HepG2 (cell line): ENCODE results near the gene MVP. TPM values are rescaled to one million over a fixed set of nuclear protein-coding genes. Genes with fewer than 3 reads are reported as not detected.

Experiments
- EZH2 ChIP-seq: conservative IDR thresholded peaks from 2 replicates; pipeline ENCODE4 v1.6.1; 2012; ENCODE audit warnings: mild to moderate bottlenecking, low read depth, low read length, moderate library complexity
- FOXP1 ChIP-seq, 2 experiments: fragments of 450-650 bp in 1 of 2; IDR thresholded peaks; 2 replicates each; pipeline ENCODE4 v1.6.1; 2017 to 2018; ENCODE audit warnings: antibody characterized with exemption in 1 of 2
- HOXA9 ChIP-seq: sonication (generic); formaldehyde crosslinking; IDR thresholded peaks from 2 replicates; pipeline ENCODE4 v1.8.1; 2022; ENCODE audit warnings: missing genetic modification reagents, mild to moderate bottlenecking, moderate library complexity, borderline replicate concordance
- JDP2 ChIP-seq: sonication (generic); formaldehyde crosslinking; IDR thresholded peaks from 2 replicates; pipeline ENCODE4 v1.8.1; 2022; ENCODE audit warnings: missing genetic modification reagents, borderline replicate concordance
- KAT8 ChIP-seq: IDR thresholded peaks from 2 replicates; pipeline ENCODE4 v1.6.1; 2016; ENCODE audit warnings: missing genetic modification reagents, missing compliant biosample characterization
- KLF12 ChIP-seq: sonication (generic); formaldehyde crosslinking; IDR thresholded peaks from 2 replicates; pipeline ENCODE4 v1.4.0; 2020; ENCODE audit warnings: missing genetic modification reagents, borderline replicate concordance
- MIER2 ChIP-seq: IDR thresholded peaks from 2 replicates; pipeline ENCODE4 v1.6.1; 2016; ENCODE audit warnings: missing biosample characterization, missing genetic modification reagents
- SCMH1 ChIP-seq: sonication (generic); formaldehyde crosslinking; IDR thresholded peaks from 2 replicates; pipeline ENCODE4 v1.9.0; 2021; ENCODE audit warnings: missing genetic modification reagents, mild to moderate bottlenecking, borderline replicate concordance
- SPEN ChIP-seq: sonication (generic); formaldehyde crosslinking; IDR thresholded peaks from 2 replicates; pipeline ENCODE4 v1.5.1; 2020; ENCODE audit warnings: low read depth, mild to moderate bottlenecking, missing genetic modification reagents
- STAT5B ChIP-seq: sonication (generic); formaldehyde crosslinking; IDR thresholded peaks from 2 replicates; pipeline ENCODE4 v1.4.0; 2020; ENCODE audit warnings: missing genetic modification reagents
- ZBED4 ChIP-seq: sonication (generic); formaldehyde crosslinking; IDR thresholded peaks from 2 replicates; pipeline ENCODE4 v1.4.0; 2020; ENCODE audit warnings: missing genetic modification reagents, borderline replicate concordance
- ZBTB39 ChIP-seq: sonication (generic); formaldehyde crosslinking; IDR thresholded peaks from 2 replicates; pipeline ENCODE4 v1.5.0; 2020; ENCODE audit warnings: missing genetic modification reagents
- ZNF124 ChIP-seq: sonication (generic); formaldehyde crosslinking; IDR thresholded peaks from 2 replicates; pipeline ENCODE4 v1.4.0; 2020; ENCODE audit warnings: missing genetic modification reagents
- ZNF432 ChIP-seq: sonication (generic); formaldehyde crosslinking; IDR thresholded peaks from 2 replicates; pipeline ENCODE4 v1.5.0; 2020; ENCODE audit warnings: missing genetic modification reagents, mild to moderate bottlenecking, borderline replicate concordance
- ZNF460 ChIP-seq: sonication (generic); formaldehyde crosslinking; IDR thresholded peaks from 2 replicates; pipeline ENCODE4 v1.5.1; 2020; ENCODE audit warnings: missing genetic modification reagents, mild to moderate bottlenecking, borderline replicate concordance
- ZNF564 ChIP-seq: sonication (generic); formaldehyde crosslinking; IDR thresholded peaks from 2 replicates; pipeline ENCODE4 v1.8.1; 2023; ENCODE audit warnings: mild to moderate bottlenecking, missing genetic modification reagents
- ZNF598 ChIP-seq: sonication (generic); formaldehyde crosslinking; IDR thresholded peaks from 2 replicates; pipeline ENCODE4 v1.5.1; 2020; ENCODE audit warnings: mild to moderate bottlenecking, missing genetic modification reagents, borderline replicate concordance
- ZNF816 ChIP-seq: sonication (generic); formaldehyde crosslinking; IDR thresholded peaks from 2 replicates; pipeline ENCODE4 v1.8.0; 2022; ENCODE audit warnings: missing genetic modification reagents, mild to moderate bottlenecking, borderline replicate concordance
- ZSCAN30 ChIP-seq: sonication (generic); formaldehyde crosslinking; IDR thresholded peaks from 2 replicates; pipeline ENCODE4 v1.5.0; 2020; ENCODE audit warnings: mild to moderate bottlenecking, missing genetic modification reagents
- polyA plus RNA-seq, 8 experiments: library from polyadenylated mRNA; depleted of rRNA in 3 of 8; stranded (reverse) in 7 of 8; unstranded in 1 of 8; fragments of >200 nt; fragmentation: Illumina TruSeq in 4 of 8; extraction: Trizol in 4 of 8; gene quantifications; 2 replicates each; pipeline versions ENCODE4 v1.2.1 to v1.2.3, GENCODE V29; 2011 to 2016; ENCODE audit warnings: low read depth in 4 of 8, missing spikeins in 1 of 8, mixed read lengths in 1 of 8; ENCODE audit not compliant: insufficient read depth in 1 of 8
- total RNA-seq, 5 experiments: library from RNA; depleted of rRNA; stranded (reverse); fragments of >200 nt; fragmentation: Illumina TruSeq; extraction: Trizol; gene quantifications; 2 replicates each; pipeline ENCODE4 v1.2.3, GENCODE V29; 2016; ENCODE audit warnings: low read depth in 1 of 5
- TF ChIP-seq, protein P1 (sequence below): IDR thresholded peaks from 2 replicates; pipeline ENCODE4 v1.6.1; 2016; ENCODE audit warnings: low read depth, control low read depth
- TF ChIP-seq, protein P2 (sequence below): sonication (generic); formaldehyde crosslinking; IDR thresholded peaks from 2 replicates; pipeline ENCODE4 v1.4.0; 2020; ENCODE audit warnings: missing genetic modification reagents, borderline replicate concordance

Gene MVP
- total and polyA plus RNA-seq, 2 of the 13 experiments (the other 11 are each of a cell fraction or from before 2014, with no cell fraction given) = 22.9 to 43.5 TPM

GRCh38 chr16:29848420-29849297, 28.4 kb downstream of the MVP start (continued):
- 0 out of 2 replicates have a peak, but pooled peaks have one; percentile 37 for TF ChIP-seq ZBED4 (CRISPR knock-in tag)
- TF ChIP-seq HOXA9 (CRISPR knock-in tag) = no peak
- TF ChIP-seq KAT8 (CRISPR knock-in tag) = peak; percentile 51; the same call in 1 of the 2 replicates
- no peak for TF ChIP-seq FOXP1 (IDR thresholded peaks at IDR 0.05)
- no peak for TF ChIP-seq FOXP1 (CRISPR knock-in tag; IDR thresholded peaks at IDR 0.05)
- no peak for TF ChIP-seq ZSCAN30
- TF ChIP-seq ZNF460 = no peak
- TF ChIP-seq STAT5B = no peak
- TF ChIP-seq SCMH1 (CRISPR knock-in tag) = no peak
- TF ChIP-seq ZNF124 (CRISPR knock-in tag) = peak; percentile 61; the same call in 1 of the 2 replicates
- TF ChIP-seq ZBTB39 (CRISPR knock-in tag) = no peak
- TF ChIP-seq JDP2 (CRISPR knock-in tag) = no peak
- TF ChIP-seq, protein P1, sequence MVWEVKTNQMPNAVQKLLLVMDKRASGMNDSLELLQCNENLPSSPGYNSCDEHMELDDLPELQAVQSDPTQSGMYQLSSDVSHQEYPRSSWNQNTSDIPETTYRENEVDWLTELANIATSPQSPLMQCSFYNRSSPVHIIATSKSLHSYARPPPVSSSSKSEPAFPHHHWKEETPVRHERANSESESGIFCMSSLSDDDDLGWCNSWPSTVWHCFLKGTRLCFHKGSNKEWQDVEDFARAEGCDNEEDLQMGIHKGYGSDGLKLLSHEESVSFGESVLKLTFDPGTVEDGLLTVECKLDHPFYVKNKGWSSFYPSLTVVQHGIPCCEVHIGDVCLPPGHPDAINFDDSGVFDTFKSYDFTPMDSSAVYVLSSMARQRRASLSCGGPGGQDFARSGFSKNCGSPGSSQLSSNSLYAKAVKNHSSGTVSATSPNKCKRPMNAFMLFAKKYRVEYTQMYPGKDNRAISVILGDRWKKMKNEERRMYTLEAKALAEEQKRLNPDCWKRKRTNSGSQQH = peak; percentile 75; the same call in 1 of the 2 replicates
- no peak for TF ChIP-seq EZH2
- TF ChIP-seq ZNF432 = no peak
- TF ChIP-seq KLF12 (CRISPR knock-in tag) = no peak
- TF ChIP-seq ZNF598 = no peak
- peak; percentile 69 for TF ChIP-seq MIER2 (CRISPR knock-in tag)
- TF ChIP-seq ZNF816 (CRISPR knock-in tag) = no peak
- TF ChIP-seq ZNF564 = no peak
- peak; percentile 46; the same call in 1 of the 2 replicates for TF ChIP-seq SPEN (CRISPR knock-in tag)
- TF ChIP-seq, protein P2, sequence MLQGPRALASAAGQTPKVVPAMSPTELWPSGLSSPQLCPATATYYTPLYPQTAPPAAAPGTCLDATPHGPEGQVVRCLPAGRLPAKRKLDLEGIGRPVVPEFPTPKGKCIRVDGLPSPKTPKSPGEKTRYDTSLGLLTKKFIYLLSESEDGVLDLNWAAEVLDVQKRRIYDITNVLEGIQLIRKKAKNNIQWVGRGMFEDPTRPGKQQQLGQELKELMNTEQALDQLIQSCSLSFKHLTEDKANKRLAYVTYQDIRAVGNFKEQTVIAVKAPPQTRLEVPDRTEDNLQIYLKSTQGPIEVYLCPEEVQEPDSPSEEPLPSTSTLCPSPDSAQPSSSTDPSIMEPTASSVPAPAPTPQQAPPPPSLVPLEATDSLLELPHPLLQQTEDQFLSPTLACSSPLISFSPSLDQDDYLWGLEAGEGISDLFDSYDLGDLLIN = no peak
